CMK (cell line): Measurements from ENCODE around the gene SMARCD1.
A peak's percentile ranks its signal among the peaks of the same experiment; 100 is the strongest.

Experiments used
- DNase-seq: peaks from one replicate; pipeline ENCODE4 v3.0.0-alpha.2; 2010; ENCODE audit warnings: low read depth

SMARCD1 gene

DNA sequence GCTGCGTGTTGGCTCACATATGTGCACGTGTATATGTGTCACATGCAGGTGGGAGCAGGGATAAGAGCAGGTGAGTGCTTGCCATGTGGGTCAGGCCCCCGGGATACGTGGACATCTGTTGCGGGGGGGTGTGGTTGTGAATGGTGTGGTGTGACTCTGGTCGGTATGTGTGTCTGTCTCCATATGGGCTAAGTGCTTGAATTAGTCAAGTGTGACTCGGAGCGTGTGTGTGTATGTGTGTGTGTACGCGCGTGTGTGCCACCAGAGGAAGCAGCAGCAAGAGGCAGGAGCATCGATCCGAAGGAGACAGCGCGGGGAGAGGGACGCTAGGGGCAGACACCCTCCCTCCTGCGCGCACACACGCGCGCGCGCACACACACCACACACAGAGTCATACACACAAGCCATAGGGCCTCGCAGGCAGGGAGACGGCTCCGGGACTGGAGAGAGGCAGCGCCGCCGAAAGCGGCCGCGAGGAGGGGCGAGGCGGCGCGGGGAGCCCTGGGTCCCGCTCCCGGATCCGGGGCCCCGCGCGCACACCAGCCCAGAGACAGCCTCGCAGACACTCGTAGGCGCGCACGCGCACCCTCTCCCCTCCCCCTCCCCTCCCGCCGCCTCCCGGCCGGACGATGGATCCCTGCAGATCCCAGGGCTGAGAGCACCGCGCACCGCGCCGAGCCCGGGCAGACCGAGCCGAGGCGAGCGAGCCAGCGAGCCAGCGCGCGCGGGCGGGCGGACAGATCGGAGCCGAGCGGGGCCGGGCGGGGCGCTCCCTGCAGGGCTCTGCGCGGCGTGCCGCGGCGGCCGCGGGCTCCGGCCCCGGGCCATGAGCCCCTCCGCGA is 27.9 kb upstream of the SMARCD1 start, which contains the start of gene ASIC1:
Gene ASIC1, plus strand, starts transcription at position 597 of the 842 bp plus-strand sequence. CDS start 1,171 bp downstream, outside the sequence.
- DNase-seq: no peak

DNA sequence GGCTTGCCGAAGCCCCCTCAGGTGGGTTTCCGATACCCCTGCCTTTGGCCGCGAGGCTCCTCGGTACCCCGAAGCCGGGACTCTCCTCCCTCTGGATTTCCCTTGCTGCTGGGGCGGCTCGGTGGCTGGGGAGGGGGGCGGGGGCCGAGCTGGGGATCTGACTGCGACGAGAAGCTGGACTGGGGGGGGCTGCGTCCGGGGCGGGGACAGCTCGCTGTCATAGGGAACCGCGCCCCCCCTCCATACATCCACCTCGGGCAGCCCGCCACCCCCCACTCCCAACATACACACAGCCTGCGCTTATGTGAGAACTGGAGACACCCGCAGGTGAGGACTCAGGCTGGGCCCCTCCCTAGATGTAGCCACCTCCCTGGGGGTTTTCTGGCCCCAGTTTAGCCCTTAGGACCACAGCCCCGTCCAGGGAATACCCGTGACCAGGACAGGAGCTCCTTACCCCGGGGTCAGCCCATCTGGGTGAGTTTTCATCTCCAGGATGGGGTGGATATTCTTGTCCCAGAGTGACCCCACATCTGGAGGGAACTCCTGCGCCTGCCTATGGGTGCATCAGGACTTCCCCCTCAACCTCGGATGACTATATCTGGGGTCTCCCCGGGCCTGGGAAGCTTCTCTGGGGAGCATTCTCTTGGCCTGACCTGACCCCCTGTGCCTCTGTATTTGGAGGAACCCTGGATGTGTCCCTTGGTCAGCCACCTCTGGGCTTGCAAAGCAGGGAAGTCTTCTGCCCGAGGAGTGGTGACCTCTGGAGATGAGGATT is 27.1 kb upstream of the SMARCD1 start:
- no peak for DNase-seq

DNA sequence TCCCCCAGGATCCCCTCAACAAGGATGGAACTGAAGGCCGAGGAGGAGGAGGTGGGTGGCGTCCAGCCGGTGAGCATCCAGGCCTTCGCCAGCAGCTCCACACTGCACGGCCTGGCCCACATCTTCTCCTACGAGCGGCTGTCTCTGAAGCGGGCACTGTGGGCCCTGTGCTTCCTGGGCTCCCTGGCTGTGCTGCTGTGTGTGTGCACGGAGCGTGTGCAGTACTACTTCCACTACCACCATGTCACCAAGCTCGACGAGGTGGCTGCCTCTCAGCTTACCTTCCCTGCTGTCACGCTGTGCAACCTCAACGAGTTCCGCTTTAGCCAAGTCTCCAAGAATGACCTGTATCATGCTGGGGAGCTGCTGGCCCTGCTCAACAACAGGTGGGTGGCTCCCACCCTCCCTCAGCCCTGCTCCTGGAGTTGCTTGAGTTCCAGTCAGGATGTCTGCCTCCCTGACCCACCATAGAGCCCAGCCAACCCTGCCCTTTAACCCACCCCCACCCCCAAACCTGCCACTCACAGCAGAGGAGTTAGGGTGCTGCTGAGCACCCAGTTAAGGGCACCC is 26.3 kb upstream of the SMARCD1 start:
- no peak for DNase-seq

DNA sequence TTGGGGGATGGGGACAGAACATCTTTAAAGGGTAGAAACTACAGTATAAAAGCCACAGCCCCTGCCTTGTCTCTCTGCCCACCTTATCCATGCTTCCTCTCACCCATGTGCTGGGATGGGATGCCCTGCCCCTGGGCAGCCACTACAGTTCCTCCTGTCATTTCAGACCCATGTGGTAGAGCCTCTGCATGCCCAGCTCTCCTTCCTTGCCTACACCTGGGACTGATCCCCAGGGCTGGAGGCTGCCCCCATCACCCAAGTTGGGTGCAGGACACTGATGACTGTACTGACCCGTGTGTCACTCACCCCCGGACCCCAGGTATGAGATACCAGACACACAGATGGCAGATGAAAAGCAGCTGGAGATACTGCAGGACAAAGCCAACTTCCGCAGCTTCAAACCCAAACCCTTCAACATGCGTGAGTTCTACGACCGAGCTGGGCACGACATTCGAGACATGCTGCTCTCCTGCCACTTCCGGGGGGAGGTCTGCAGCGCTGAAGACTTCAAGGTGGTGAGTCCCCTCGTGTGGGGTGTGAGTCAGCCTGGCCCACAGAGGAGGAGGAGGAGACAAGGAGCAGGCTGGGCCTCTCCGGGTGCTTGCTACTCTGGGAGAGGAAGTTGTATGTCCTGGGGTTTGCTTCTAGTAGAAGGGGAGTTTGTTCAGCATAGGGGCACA is 25.6 kb upstream of the SMARCD1 start:
- DNase-seq: no peak

DNA sequence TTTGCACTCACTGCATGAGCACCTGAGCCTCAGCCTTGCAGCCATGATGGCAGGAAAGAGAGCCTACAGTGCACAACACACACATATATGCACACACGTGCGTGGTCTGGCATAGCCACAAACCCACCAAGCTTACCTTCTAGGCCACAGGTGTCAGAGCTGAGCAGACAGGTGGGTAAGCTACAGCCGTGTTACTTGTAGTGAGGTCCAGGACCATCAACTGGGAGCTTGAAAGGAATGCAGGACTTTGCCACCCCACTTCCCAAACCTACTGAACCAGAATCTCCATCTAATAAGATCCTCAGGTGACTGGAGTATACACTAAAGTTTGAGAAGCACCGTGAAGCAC is 25.0 kb upstream of the SMARCD1 start:
- DNase-seq: no peak

DNA sequence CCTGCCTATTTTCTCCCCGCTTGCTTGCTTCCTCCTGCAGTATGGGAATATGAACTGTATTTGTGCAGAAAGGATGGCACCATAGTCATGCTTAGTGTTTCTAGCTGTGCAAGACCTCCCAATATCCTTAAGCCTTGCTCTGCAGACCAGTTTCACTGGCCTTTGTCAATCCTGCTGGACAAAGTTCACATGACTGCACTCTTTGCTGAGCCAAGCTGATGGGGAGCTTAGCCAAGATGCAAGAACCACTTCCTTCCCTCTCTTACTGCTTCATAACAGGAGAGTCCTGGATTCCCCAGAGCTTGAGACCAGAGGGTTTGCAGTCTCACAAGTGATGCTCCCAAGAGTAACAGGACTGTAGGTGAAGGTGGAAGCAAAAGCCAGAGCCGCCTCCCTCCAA is 24.0 kb upstream of the SMARCD1 start:
- no peak for DNase-seq

DNA sequence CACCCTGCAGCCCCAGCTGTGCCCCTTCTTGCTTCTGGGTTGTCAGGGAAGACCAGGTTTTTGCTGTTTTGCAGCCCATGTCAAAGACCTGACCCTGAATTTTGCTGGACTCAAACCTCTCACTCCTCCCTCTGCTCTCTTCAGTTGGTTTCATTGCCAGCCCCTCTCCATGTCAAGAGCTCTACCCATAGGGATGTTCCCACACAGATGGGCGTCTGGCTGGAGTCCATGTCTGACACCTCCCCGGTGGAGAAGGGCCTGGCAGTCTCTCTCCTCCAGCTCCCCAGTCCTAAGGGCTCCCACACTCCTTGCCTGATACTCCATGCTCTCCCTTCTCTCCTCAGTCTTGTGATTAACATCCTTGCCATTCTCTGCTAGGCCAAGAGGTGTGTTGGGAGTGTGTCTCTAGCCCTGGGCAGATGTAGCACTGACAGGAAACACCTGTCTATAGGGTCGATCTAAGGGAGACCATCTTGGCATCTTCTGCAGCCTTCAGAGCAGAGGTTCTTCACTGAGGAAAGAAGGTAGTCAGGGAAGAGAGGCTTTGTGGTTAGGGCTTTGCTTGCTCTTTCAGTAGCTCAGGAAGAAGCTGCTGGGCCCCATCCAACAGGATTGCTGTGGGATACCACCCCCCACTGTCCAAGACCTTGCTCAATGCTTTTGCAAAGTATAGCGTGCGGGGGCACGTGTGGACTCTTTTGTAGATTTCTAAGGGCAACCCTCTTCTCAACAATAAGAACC is 23.0 kb upstream of the SMARCD1 start:
- no peak for DNase-seq

DNA sequence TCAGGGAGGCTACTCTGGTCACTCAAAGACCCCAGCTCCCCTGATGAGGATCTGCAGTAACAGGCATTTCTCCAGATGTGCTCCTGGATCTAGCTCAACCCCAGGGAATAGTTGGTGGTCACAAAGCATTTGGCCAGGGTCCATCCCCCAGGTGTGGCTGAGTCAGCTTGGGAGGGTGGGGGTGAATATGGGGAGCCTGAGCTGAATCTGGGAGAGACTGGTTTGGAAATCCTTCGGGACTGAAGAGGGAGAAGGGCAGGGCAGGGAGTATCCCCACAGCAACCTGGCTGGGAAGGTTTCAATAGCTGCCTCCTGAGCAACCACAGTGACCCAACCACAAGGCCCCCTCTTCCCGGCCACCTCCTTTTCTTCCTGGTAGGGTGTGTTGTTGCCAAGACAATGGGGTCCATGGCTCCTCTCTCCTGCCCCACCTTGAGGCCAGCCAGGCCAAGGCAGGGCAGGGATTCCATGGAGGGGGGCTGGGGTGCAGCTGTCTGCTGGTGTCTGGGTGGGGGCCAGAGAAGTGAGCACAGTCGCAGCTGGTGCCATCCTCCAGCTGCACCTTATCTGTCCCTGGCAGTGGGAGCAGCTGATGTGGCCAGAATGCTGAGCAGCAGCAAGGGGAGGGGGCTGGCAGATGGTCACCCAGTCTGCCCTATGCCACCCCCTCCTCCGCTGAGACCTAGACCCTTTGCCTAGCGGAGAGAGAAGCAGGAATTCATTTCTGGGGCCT is 22.2 kb upstream of the SMARCD1 start:
- DNase-seq: no peak

DNA sequence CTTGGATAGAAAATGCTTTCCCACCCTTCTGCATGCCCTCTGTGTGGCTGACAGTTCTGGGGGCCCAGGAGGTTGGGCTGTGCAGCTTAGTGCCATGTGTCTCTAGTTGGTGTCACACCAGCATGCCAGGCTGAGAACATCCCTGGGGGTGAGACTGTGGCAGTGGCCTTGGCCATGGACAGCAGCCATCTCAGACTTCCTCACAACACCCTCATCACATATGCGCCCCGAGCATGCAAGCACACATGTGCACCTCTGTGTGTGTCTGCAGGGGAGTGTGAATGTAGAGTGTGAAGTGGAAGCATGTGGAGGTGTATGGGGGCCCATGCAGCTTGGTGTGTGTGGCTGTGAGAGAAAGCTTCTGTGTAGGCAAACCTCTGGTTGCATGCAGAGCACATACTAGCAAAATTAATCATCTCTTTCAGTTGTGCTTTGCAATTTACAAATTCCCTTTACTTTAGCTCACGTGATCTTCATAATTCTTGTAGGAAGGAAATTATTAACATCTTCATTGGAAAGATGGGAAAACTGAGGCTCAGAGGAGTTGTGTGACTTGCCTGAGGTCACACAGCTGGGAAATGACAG is 19.3 kb upstream of the SMARCD1 start:
- no peak for DNase-seq

DNA sequence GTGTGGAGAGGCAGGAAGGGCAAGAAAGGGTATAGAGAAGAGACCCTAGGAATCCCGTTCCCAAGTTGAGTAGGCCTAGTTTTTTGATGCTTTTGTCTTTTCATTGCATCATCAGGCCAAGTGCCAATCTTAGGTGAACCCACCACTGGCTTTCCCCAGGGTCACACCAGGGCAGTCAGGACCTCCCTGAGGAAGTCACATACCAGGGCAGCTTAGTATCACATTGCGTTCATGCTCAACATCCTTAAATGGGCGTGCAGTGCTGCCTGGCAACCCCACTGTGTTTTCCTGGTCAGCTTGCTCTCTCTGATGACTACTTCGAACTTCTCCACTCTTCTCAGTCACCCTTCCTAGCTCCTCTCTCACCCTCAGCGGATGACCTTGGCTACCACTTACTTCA is 18.7 kb upstream of the SMARCD1 start:
- no peak for DNase-seq

DNA sequence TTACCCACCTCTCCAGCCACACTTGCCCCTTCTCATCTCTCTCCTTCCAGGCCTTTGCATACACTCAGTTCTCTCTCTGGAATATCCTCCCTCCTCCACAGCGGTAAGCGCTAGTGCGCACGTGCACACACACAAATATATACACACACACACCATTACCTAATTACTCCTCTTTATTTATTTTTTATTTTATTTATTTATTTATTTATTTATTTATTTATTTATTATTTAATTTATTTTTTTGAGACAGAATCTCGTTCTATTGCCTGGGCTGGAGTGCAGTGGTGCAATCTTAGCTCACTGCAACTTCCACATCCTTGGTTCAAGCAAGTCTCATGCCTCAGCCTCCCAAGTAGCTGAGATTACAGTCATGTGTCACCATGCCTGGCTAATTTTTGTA is 16.1 kb upstream of the SMARCD1 start:
- DNase-seq: no peak

DNA sequence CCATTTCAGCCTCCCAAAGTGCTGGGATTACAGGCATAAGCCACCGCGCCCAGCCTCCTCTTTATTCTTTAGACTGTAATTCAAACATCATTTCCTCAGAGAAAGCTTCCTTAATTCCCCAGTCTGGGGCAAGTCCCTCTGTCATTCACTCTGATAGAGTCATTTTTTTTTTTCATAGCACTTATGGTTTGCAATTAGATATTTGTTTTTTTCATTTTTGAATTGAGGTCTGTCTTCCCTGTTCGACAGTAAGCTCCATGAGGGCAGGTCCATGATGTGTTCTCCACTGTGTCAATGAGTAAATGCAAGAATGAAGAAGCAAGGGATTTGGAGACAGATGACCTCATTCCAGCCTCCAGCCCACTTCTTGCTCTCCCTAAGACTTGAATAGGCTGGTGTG is 15.6 kb upstream of the SMARCD1 start:
- DNase-seq: no peak

DNA sequence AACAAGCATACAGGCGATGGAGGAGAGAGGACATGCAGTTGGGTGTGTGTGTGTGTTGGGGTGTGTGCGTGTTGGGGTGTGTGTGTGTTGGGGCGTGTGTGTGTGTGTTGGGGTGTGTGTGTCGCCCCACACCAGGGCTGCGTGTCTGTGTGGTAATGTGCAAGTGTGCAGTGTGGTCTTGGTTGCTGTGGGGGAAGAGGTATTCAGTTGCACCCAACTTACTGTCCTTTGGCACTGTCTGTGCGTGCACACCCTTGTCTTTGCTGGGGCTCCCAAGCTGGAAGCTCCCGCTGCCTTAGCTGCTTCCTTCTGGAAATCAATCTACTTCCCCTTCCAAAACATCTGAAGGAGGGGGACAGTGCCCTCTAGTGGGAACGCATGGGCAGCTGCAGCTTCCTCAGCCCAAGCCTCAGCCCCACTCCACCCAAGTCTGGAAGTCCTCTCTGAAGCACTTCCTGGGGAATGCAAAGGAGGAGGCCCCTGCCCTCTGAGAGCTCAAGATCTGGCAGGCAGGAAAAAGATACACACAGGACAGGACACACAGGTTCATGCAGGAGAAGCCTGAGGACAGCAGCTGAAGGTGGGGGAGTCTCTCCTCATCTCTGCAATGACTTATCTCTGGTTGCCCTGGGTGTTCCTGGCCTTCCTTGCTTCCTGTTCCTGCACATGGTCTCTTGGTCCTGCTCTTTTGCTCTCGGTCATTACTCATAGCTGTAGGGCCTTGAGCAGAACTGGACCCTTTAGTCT is 14.7 kb upstream of the SMARCD1 start:
- peak; percentile 83 for DNase-seq

DNA sequence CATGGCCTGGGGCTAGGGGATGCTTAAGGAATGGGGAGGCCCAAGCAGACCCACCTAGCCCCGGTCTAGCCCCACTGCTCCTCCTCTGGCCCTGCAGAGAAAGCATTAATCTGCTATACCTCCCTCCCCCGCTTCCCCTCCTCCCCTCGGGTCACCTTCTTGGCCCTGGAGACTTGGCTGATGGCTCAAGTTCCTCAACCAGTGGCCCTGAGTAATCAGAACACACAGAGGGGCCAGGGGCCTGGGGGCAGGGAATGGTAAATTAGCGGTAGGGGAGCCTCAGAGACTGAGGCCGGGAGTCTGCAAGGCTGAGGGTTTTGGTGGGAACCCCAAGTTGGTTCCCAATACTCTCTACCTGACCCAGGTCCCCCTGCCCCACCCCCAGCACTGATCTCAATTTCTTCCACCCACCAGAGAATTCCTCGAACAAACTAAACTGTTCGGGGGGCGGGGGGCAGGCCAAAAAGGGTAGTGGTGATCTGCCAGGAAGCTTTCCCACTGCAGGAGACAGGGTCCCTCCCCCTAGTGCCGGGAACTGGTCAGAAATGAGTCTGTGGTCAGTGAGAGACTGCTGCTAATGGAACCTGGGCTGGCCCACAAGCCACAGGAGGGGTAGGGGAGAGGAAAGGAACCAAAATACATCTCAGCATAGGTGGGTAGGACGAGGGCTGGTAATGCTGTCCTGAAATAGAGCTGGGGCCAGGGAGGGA is 12.8 kb upstream of the SMARCD1 start:
- DNase-seq: no peak

DNA sequence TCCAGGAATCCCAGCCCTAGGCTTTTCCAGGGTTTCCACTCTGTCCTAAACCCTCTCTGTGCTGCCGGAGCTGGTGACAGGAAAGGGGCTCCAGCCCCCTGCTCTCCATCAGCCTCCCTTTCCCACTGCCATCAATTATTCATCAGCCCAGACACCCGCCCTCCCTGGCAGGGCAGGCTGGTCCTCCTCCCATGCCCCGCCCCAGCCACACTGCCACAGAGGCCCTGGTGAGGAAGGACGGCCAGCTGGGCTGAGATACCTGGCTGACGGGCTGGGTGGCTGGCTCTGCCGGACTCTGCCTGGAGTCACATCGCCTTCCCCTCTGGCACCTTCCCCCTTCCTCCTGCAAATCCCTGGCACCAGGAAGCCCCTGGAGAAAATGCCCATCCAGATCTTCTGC is 11.9 kb upstream of the SMARCD1 start:
- no peak for DNase-seq

DNA sequence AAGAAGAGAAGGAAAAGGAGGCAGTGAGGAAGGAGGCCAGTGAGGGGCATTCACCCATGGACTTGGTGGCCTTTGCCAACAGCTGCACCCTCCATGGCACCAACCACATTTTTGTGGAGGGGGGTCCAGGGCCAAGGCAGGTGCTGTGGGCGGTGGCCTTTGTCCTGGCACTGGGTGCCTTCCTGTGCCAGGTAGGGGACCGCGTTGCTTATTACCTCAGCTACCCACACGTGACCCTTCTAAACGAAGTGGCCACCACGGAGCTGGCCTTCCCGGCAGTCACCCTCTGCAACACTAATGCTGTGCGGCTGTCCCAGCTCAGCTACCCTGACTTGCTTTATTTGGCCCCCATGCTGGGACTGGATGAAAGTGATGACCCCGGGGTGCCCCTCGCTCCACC is 11.4 kb upstream of the SMARCD1 start:
- DNase-seq: no peak

DNA sequence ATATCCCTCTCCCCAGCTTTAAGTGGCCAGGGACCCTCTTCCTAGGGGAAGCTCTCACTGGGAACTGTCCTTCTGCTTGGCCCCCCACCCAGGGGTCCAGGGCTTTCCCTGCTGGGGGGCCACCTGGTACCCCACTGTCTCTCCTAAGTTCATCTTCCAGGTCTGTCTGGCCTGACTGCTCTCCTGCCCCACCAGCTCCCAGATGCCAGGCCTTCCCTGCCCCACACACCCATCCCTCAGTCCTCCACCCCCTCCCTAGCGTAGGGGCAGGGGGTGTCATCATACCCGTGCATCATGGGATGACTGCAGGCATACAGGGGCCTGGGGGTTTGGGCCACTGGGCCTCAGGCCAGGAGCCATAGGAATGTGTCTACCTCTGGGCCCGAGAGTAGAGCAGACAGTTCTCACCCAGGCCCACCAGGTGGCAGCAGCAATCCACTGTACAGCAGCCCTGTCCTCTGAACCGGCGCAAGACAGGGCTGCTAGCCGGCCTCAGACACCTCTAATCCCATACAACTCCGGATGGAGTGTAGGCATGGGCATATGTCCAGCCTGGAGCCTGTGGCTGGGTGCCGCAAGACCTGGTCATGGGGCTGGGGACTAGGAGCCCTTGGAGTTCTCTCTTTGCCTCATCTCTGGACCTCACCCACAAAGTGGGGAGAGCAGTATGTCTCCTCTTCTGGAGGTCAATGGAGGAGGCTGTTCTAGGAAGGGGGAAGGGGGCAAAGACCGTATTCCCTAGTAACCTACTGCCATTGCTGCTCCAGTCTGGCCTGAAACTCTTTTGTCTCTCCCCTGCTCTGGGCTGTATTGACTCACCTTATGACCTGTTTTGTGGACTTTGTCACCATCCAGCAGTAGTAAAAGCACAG is 10.0 kb upstream of the SMARCD1 start:
- peak; percentile 64 for DNase-seq

DNA sequence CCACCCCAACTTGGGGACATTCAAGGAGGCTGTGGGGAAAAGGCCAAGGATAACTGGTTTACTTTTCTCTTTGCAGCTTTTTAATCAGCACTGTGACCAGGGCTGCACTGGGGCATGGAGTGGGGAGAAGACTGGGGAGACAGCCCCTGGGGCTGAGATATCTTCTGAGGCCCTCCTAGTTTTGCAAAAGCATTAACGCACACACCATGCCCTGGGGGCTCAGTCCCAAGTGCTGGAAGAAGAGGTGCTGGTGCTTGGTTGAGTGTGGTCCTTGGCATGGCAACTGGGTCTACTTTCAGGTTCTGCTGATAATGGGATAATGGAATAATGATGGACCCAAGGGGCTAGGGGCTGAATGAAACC is 9.4 kb upstream of the SMARCD1 start:
- DNase-seq: no peak
